Measurements from ENCODE around the gene TSPAN3.

GRCh38 chr15:76994001-76994400 lies 76.9 kb downstream of the TSPAN3 start:
- TF ChIP-seq CTCF (IDR thresholded peaks at IDR 0.05; ENCODE audit: insufficient read depth, low read length) (no peak), POLR2AphosphoS5 (IDR thresholded peaks at IDR 0.05; ENCODE audit: low read depth) (no peak), GABPA (IDR thresholded peaks at IDR 0.05; ENCODE audit: low read depth) (no peak), REST (IDR thresholded peaks at IDR 0.05; ENCODE audit: insufficient replicate concordance, low read depth) (no peak)
